ENCODE measurements around the gene MYO9B. TPM values are rescaled to one million over a fixed set of nuclear protein-coding genes. Genes with fewer than 3 reads are reported as not detected.

Gene MYO9B
- total and polyA plus RNA-seq, 9 of the 15 experiments (the other 6 are each of a cell fraction or from before 2014, with no cell fraction given): 2.4 to 77.6 (median 23.0) TPM

GRCh38 chr19:17075864-17076542 lies 426 bp downstream of the MYO9B start (continued):
- TF ChIP-seq FOXA3 (CRISPR knock-in tag; conservative IDR thresholded peaks at IDR 0.05 in 1 of 2, IDR thresholded peaks at IDR 0.05 in 1 of 2): no peak
- no peak for TF ChIP-seq KLF10 (CRISPR knock-in tag; IDR thresholded peaks at IDR 0.05)
- TF ChIP-seq ZNF398 (CRISPR knock-in tag; IDR thresholded peaks at IDR 0.05): no peak
- no peak for TF ChIP-seq CEBPG (CRISPR knock-in tag; IDR thresholded peaks at IDR 0.05)
- TF ChIP-seq CEBPG (tag; conservative IDR thresholded peaks at IDR 0.05 in 1 of 2, IDR thresholded peaks at IDR 0.05 in 1 of 2): no peak
- TF ChIP-seq BHLHE40 (IDR thresholded peaks at IDR 0.05; ENCODE audit: low read length): no peak
- no peak for TF ChIP-seq TAF7 (tag; IDR thresholded peaks at IDR 0.05)
- TF ChIP-seq SMARCA4 (IDR thresholded peaks at IDR 0.05): peak; percentile 31; the same call in 1 of the 2 replicates
- no peak for TF ChIP-seq DDX20 (tag; IDR thresholded peaks at IDR 0.05; ENCODE audit: low read depth)
- TF ChIP-seq ILF3 (IDR thresholded peaks at IDR 0.05; ENCODE audit: borderline replicate concordance): no peak
